ENCODE data around the gene ADAMTS2.

Gene ADAMTS2

GRCh38 chr5:179162351-179163235 is 182.7 kb downstream of the ADAMTS2 start:
- no peak for DNase-seq (ENCODE audit: extremely low read depth, low read depth)
- no peak overlapping the region for H3K4me3 ChIP-seq (replicated peaks; ENCODE audit: low read depth, low read length)
- no peak for TF ChIP-seq CTCF (IDR thresholded peaks at IDR 0.05; ENCODE audit: low read depth, low read length, missing control alignments)

DNA sequence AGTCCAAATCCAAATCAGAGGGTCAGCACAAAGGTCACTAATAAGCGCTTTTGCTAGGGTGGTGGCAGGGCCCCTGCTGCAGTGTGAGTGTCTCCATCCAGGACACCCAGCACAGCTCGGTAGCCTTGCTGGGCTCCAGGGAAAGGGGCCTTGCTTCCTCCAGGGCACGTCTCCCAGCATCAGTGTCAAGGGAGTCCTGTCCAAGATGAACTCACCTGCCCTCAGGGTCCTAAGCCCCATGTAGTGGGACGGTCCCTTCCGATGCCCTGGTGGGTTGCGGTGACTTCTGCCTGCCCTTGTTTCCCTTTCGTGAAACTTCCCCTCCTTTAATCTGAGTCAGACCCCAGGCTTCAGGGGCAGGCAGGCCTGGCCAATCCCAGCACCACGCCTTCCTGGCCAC is 183.4 kb downstream of the ADAMTS2 start:
- TF ChIP-seq CTCF (IDR thresholded peaks at IDR 0.05; ENCODE audit: low read depth, low read length, missing control alignments), result no peak
- H3K4me3 ChIP-seq (replicated peaks; ENCODE audit: low read depth, low read length), result no peak overlapping the region
- DNase-seq (ENCODE audit: extremely low read depth, low read depth), result no peak

GRCh38 chr5:179160584-179160983 is 184.7 kb downstream of the ADAMTS2 start:
- H3K4me3 ChIP-seq (replicated peaks; ENCODE audit: low read depth, low read length), result no peak overlapping the region
- TF ChIP-seq CTCF (IDR thresholded peaks at IDR 0.05; ENCODE audit: low read depth, low read length, missing control alignments), result no peak
- DNase-seq (ENCODE audit: extremely low read depth, low read depth), result no peak

- DNase-seq (ENCODE audit: extremely low read depth, low read depth), result no peak
- H3K4me3 ChIP-seq (replicated peaks; ENCODE audit: low read depth, low read length), result no peak overlapping the region
- no peak for TF ChIP-seq CTCF (IDR thresholded peaks at IDR 0.05; ENCODE audit: low read depth, low read length, missing control alignments)
Measured at GRCh38 chr5:179158556-179158955, 186.7 kb downstream of the ADAMTS2 start.

GRCh38 chr5:179154991-179155955 is 190.0 kb downstream of the ADAMTS2 start:
- no peak for DNase-seq (ENCODE audit: extremely low read depth, low read depth)
- no peak overlapping the region for H3K4me3 ChIP-seq (replicated peaks; ENCODE audit: low read depth, low read length)
- no peak for TF ChIP-seq CTCF (IDR thresholded peaks at IDR 0.05; ENCODE audit: low read depth, low read length, missing control alignments)

DNA sequence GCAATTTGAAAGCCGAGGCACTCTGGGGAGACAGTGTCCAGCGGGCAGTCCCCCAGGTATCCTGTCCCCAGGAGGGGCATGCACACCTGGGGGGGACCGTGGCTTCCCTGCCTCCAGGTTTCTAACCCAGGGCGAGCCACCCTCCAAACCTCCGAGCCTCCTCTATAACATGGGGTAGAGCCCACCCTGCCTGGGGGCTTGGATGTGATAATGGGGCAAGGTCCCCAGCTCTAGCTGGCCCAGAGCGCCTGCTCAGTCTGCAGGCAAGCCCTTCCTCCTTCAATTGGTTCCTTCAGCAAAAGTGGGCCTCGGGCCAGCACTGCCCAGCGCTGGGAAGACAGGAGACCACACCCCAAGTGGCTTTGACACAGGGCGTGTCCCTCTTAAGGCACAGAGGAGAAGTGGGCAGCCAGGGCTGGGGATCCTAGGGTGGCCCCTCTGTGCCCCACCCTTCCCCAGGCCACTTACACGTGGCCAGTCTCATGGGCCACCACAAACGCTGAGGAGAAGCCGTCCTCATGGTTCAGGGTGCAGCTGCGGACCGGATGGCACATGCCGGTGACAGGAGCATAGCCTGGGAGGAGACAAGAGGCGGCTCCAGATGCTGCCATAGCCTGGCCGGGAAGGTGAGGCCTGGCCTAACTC is 190.8 kb downstream of the ADAMTS2 start:
- no peak overlapping the region for H3K4me3 ChIP-seq (replicated peaks; ENCODE audit: low read depth, low read length)
- TF ChIP-seq CTCF (IDR thresholded peaks at IDR 0.05; ENCODE audit: low read depth, low read length, missing control alignments), result no peak
- DNase-seq (ENCODE audit: extremely low read depth, low read depth), result no peak
